ENCODE measurements around the gene KHNYN.
A peak's percentile ranks its signal among the peaks of the same experiment; 100 is the strongest.

The KHNYN gene

DNA sequence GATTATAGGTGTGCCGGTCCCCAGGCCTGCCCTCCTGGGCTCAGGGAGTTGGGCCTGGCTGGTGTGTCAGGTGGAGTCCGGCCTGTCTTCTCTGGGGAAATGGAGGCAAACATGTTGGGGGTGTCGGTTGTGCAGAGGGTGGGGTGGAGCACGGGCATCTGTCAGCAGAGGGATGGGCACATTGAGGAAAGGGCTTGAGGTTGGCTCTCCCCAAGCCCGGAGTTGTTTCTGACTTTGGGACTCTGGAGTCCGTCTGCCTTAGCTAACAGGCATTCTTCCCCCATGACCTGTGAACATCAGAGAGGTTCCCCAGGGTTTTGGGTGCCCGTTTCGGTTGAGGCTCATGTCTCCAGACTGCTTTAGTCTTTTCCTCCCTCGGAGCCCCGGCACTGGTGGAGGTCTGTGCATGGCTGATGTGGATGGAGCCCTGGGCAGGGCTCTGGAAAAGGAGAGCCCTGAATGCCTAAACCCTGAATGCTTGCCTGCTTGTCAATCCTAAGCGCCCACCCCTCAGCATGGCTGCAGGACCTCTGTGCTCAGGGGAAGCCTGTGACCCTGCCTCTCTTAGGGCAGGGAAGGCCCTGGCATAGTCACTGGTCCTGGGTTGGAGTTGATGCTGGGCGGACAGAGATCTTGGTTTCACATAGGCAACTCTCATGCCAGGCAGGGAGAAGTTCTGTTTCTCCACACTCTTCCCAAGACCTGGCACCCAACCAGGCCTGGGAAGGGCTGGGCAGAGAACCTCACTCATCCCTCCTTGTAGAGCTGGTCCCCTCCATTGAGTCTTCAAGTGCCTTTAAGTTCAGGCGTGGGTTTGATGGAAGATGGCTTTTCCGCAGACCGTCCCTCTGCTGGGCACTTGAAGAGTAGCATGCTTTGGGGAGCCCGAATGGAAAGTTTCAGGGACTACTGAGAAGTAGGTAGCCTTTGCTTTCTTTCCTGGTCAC, 18.0 kb upstream of the KHNYN start:
- Histone ChIP-seq H3K4me3 (replicated peaks; ENCODE audit: low read depth, low read length) (no peak overlapping the region), H3K27me3 (replicated peaks; ENCODE audit: control insufficient read depth, insufficient read depth, low read length) (peaks cover 1% of the 10 kb centered on the region), H3K36me3 (ENCODE audit: control insufficient read depth, insufficient read depth, low read length) (no peaks in the 10 kb centered on the region)
- TF ChIP-seq, protein P1, sequence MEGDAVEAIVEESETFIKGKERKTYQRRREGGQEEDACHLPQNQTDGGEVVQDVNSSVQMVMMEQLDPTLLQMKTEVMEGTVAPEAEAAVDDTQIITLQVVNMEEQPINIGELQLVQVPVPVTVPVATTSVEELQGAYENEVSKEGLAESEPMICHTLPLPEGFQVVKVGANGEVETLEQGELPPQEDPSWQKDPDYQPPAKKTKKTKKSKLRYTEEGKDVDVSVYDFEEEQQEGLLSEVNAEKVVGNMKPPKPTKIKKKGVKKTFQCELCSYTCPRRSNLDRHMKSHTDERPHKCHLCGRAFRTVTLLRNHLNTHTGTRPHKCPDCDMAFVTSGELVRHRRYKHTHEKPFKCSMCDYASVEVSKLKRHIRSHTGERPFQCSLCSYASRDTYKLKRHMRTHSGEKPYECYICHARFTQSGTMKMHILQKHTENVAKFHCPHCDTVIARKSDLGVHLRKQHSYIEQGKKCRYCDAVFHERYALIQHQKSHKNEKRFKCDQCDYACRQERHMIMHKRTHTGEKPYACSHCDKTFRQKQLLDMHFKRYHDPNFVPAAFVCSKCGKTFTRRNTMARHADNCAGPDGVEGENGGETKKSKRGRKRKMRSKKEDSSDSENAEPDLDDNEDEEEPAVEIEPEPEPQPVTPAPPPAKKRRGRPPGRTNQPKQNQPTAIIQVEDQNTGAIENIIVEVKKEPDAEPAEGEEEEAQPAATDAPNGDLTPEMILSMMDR (IDR thresholded peaks at IDR 0.05; ENCODE audit: insufficient read depth, low read length, poor library complexity, severe bottlenecking): peak; percentile 78
- no peak for DNase-seq (ENCODE audit: extremely low read depth, insufficient read length)

DNA sequence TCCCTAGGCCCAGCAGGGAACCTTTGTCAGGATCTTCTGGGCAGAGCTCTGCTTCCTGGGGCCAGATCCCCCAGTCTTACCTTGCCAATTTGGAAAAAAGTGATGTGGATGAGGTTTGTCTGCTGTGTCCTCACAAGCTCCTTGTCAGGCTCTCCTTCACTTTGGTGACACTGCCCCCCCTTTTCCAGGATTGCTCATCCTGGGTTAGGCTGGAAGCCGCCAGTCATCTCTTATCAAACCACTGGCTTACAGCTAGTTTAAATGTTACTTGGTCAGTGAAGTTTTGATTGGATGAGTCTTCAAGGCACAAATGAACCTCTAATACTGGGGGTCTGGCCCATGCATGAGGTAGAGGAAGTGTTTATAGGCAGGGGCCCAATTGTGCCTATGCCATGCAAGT, 15.7 kb upstream of the KHNYN start:
- Histone ChIP-seq H3K27me3 (replicated peaks; ENCODE audit: control insufficient read depth, insufficient read depth, low read length) (peaks cover 1% of the 10 kb centered on the region), H3K4me3 (replicated peaks; ENCODE audit: low read depth, low read length) (no peak overlapping the region), H3K36me3 (ENCODE audit: control insufficient read depth, insufficient read depth, low read length) (no peaks in the 10 kb centered on the region)
- TF ChIP-seq, protein P1 (IDR thresholded peaks at IDR 0.05; ENCODE audit: insufficient read depth, low read length, poor library complexity, severe bottlenecking): no peak
- no peak for DNase-seq (ENCODE audit: extremely low read depth, insufficient read length)

DNA sequence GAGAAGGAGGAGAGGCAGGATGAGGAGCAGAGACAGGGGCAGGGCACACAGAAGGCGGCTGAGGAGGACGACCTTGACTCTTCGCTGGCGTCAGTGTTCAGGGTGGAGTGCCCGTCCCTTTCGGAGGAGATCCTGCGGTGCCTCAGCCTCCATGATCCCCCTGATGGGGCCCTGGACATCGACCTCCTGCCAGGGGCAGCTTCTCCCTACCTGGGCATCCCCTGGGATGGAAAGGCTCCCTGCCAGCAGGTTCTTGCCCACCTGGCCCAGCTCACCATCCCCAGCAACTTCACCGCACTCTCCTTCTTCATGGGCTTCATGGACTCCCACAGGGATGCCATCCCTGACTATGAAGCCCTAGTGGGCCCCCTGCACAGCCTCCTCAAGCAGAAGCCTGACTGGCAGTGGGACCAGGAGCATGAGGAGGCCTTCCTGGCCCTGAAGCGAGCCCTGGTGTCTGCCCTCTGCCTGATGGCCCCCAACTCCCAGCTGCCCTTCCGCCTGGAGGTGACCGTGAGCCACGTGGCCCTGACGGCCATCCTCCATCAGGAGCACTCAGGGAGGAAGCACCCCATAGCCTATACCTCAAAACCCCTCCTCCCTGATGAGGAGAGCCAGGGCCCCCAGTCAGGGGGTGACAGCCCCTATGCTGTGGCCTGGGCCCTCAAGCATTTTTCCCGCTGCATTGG, 14.9 kb upstream of the KHNYN start:
- Histone ChIP-seq H3K36me3 (ENCODE audit: control insufficient read depth, insufficient read depth, low read length) (no peaks in the 10 kb centered on the region), H3K27me3 (replicated peaks; ENCODE audit: control insufficient read depth, insufficient read depth, low read length) (no peaks in the 10 kb centered on the region; the same call in none of the 2 replicates), H3K4me3 (replicated peaks; ENCODE audit: low read depth, low read length) (no peak overlapping the region)
- no peak for DNase-seq (ENCODE audit: extremely low read depth, insufficient read length)
- TF ChIP-seq, protein P1 (IDR thresholded peaks at IDR 0.05; ENCODE audit: insufficient read depth, low read length, poor library complexity, severe bottlenecking): no peak

DNA sequence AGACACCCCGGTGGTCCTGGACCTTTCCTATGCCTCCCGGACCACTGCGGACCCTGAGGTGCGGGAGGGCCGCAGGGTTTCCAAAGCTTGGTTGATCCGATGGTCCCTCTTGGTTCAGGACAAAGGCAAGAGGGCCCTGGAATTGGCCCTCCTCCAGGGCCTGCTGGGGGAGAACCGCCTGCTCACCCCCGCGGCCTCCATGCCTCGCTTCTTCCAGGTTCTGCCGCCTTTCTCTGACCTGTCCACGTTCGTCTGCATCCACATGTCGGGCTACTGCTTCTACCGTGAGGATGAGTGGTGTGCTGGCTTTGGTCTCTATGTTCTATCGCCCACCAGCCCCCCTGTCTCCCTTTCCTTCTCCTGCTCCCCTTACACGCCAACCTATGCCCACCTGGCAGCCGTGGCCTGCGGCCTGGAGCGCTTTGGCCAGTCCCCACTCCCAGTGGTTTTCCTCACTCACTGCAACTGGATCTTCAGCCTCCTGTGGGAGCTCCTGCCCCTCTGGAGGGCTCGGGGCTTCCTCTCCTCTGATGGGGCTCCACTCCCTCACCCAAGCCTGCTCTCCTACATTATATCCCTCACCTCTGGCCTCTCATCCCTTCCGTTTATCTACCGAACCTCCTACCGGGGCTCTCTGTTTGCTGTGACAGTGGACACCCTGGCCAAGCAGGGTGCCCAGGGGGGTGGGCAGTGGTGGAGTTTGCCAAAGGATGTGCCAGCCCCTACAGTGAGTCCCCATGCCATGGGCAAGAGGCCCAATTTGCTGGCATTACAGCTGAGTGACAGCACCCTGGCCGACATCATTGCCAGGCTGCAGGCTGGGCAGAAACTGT, 14.1 kb upstream of the KHNYN start:
- TF ChIP-seq, protein P1 (IDR thresholded peaks at IDR 0.05; ENCODE audit: insufficient read depth, low read length, poor library complexity, severe bottlenecking): no peak
- Histone ChIP-seq H3K27me3 (replicated peaks; ENCODE audit: control insufficient read depth, insufficient read depth, low read length) (no peaks in the 10 kb centered on the region; the same call in 1 of the 2 replicates), H3K36me3 (ENCODE audit: control insufficient read depth, insufficient read depth, low read length) (no peaks in the 10 kb centered on the region), H3K4me3 (replicated peaks; ENCODE audit: low read depth, low read length) (no peak overlapping the region)
- no peak for DNase-seq (ENCODE audit: extremely low read depth, insufficient read length)

DNA sequence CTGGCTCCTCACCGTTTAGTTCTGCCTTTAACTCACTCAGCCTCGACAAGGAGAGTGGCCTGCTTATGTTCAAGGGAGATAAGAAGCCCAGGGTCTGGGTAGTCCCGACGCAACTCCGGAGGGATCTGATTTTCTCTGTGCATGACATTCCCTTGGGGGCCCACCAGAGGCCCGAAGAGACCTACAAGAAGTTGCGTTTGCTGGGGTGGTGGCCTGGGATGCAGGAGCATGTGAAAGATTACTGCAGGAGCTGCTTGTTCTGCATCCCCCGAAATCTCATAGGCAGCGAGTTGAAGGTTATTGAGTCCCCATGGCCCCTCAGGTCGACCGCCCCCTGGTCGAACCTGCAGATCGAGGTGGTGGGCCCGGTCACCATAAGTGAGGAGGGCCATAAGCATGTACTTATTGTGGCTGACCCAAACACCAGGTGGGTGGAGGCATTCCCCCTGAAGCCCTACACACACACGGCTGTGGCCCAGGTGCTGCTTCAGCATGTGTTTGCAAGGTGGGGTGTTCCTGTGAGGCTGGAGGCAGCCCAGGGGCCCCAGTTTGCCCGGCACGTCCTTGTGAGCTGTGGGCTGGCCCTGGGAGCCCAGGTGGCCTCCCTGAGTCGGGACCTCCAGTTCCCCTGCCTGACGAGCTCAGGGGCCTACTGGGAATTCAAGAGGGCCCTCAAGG, 13.4 kb upstream of the KHNYN start:
- TF ChIP-seq, protein P1 (IDR thresholded peaks at IDR 0.05; ENCODE audit: insufficient read depth, low read length, poor library complexity, severe bottlenecking): no peak

More for the DNA sequence above, 13.4 kb upstream of the KHNYN start:
- H3K27me3 ChIP-seq (replicated peaks; ENCODE audit: control insufficient read depth, insufficient read depth, low read length): no peaks in the 10 kb centered on the region; the same call in 1 of the 2 replicates
- no peak overlapping the region for H3K4me3 ChIP-seq (replicated peaks; ENCODE audit: low read depth, low read length)
- DNase-seq (ENCODE audit: extremely low read depth, insufficient read length): no peak
- H3K36me3 ChIP-seq (ENCODE audit: control insufficient read depth, insufficient read depth, low read length): no peaks in the 10 kb centered on the region

Data from GM06990 (cell line).